HCT116 (cell line): ENCODE results near the gene ZNF57.

Experiments used
- CTCF ChIP-seq, 3 experiments: fragments of 200-600 bp in 1 of 3; sonication (generic) in 1 of 3; IDR thresholded peaks in 2 of 3; conservative IDR thresholded peaks in 1 of 3; 2 replicates each; pipeline ENCODE4 v1.5.1; 2012 to 2017; ENCODE audit warnings: low read depth in 2 of 3, low read length in 2 of 3, antibody characterized with exemption in 1 of 3, borderline replicate concordance in 1 of 3, control low read depth in 1 of 3, mild to moderate bottlenecking in 1 of 3, mixed read lengths in 1 of 3, mixed run types in 1 of 3, moderate library complexity in 1 of 3; ENCODE audit not compliant: insufficient read depth in 1 of 3
- EZH2 ChIP-seq: fragments of 200-600 bp; sonication (generic); IDR thresholded peaks from 2 replicates; pipeline ENCODE4 v1.6.1; 2017; ENCODE audit warnings: antibody characterized with exemption, mixed run types

- TF ChIP-seq EZH2 (no peak), CTCF (IDR thresholded peaks at IDR 0.05 in 2 of 3, conservative IDR thresholded peaks at IDR 0.05 in 1 of 3; ENCODE audit: borderline replicate concordance in 1 of 3, insufficient read depth in 1 of 3, low read depth in 2 of 3, low read length in 2 of 3) (no peak)
These were observed 11.9 kb upstream of the ZNF57 start for GRCh38 chr19:2888731-2889224.
